MM.1S (cell line): ENCODE data around the gene LRPAP1.

Source experiments
- CTCF ChIP-seq: fragments of 300-600 bp; sonication (generic); IDR thresholded peaks from 2 replicates; pipeline ENCODE4 v1.5.1; 2016; ENCODE audit warnings: antibody characterized with exemption, low read length, mixed read lengths
- EZH2phosphoT487 ChIP-seq: fragments of 300-600 bp; sonication (generic); IDR thresholded peaks from 2 replicates; pipeline ENCODE4 v1.6.1; 2018; ENCODE audit warnings: antibody characterized with exemption, low read length

- TF ChIP-seq CTCF (no peak), EZH2phosphoT487 (no peak)
Measured at GRCh38 chr4:3563403-3563802, 31.2 kb upstream of the LRPAP1 start.
